A549 (cell line): ENCODE data around the gene FBLIM1. TPM values are rescaled to one million over a fixed set of nuclear protein-coding genes. Genes with fewer than 3 reads are reported as not detected.

ENCODE experiments used
- ATAC-seq, 2 experiments: fragments of 200-7000 bp in 1 of 2; fragments of >200 bp in 1 of 2; cut with Nextera tagmentation in 1 of 2; cut with Tn5 transposase in 1 of 2; 3 replicates each; pipeline versions ENCODE4 v1.8.0 to v1.9.1; 2018 to 2020; ENCODE audit warnings: mild to moderate bottlenecking in 1 of 2, moderate library complexity in 1 of 2
- CTCF ChIA-PET: fragments of 300-600 bp; sonication (Branson Sonifier 250); formaldehyde crosslinking; extraction: SDS; loops from one replicate; lab custom pipeline; 2021; ENCODE audit warnings: antibody characterized with exemption, inconsistent platforms; lab: Yijun Ruan, JAX
- POLR2A ChIA-PET: fragments of 350-600 bp; formaldehyde crosslinking; extraction: SDS; loops from one replicate; lab custom pipeline; 2021; ENCODE audit warnings: antibody characterized with exemption, inconsistent platforms; lab: Yijun Ruan, JAX
- DNase-seq, 2 experiments: peaks; one replicate each; pipeline versions ENCODE4 v3.0.0 to v3.0.0-alpha.2; 2011 to 2016; ENCODE audit warnings: low read depth in 1 of 2, low spot score in 1 of 2
- FAIRE-seq: peaks from 2 replicates; lab custom pipeline; 2011; peaks lifted over from hg19 to GRCh38; lab: Jason Lieb, UNC
- H3K27ac ChIP-seq, 2 experiments: fragments of >200 bp; sonication (Bioruptor Twin); formaldehyde crosslinking; 3 replicates each; pipeline ENCODE4 v1.5.1; 2016 to 2017
- H3K4me1 ChIP-seq: fragments of >200 bp; sonication (Bioruptor Twin); formaldehyde crosslinking; 3 replicates; pipeline ENCODE4 v1.6.1; 2016
- H3K4me2 ChIP-seq: fragments of >200 bp; sonication (Bioruptor Twin); formaldehyde crosslinking; 3 replicates; pipeline ENCODE4 v1.6.1; 2016
- H3K4me3 ChIP-seq: fragments of >200 bp; sonication (Bioruptor Twin); formaldehyde crosslinking; 3 replicates; pipeline ENCODE4 v1.5.1; 2016
- H3K9me3 ChIP-seq: fragments of >200 bp; sonication (Bioruptor Twin); formaldehyde crosslinking; 3 replicates; pipeline ENCODE4 v1.6.1; 2016
- BHLHE40 ChIP-seq: IDR thresholded peaks from 2 replicates; pipeline ENCODE4 v1.6.1; 2012; ENCODE audit warnings: low read depth, low read length, inconsistent platforms
- CBX2 ChIP-seq: fragments of 200-600 bp; sonication (generic); IDR thresholded peaks from 2 replicates; pipeline ENCODE4 v1.6.1; 2016; ENCODE audit warnings: low read depth, mild to moderate bottlenecking, borderline replicate concordance
- FOSL2 ChIP-seq, 2 experiments: fragments of 450-650 bp in 1 of 2; fragments of >200 bp in 1 of 2; sonication (Bioruptor Twin) in 1 of 2; formaldehyde crosslinking; IDR thresholded peaks; 2 replicates each; pipeline versions ENCODE4 v1.5.0 to v1.6.1; 2016 to 2020; ENCODE audit warnings: mild to moderate bottlenecking in 1 of 2, moderate library complexity in 1 of 2
- HES2 ChIP-seq: fragments of >200 bp; sonication (Bioruptor Twin); formaldehyde crosslinking; IDR thresholded peaks from 2 replicates; pipeline ENCODE4 v1.6.1; 2016
- HEYL ChIP-seq: fragments of 250-450 bp; sonication (Bioruptor Pico); IDR thresholded peaks from 2 replicates; pipeline ENCODE4 v1.8.0; 2021; ENCODE audit warnings: mild to moderate bottlenecking, moderate library complexity
- HOXA7 ChIP-seq: fragments of 250-450 bp; sonication (Bioruptor Pico); IDR thresholded peaks from 2 replicates; pipeline ENCODE4 v1.5.0; 2020; ENCODE audit warnings: mild to moderate bottlenecking, moderate library complexity
- JUN ChIP-seq, 2 experiments: fragments of >200 bp; sonication (Bioruptor Twin); formaldehyde crosslinking; IDR thresholded peaks; 2 replicates in 1 of 2; 3 replicates in 1 of 2; pipeline ENCODE4 v1.6.1; 2016 to 2017
- MYC ChIP-seq: IDR thresholded peaks from 2 replicates; pipeline ENCODE4 v1.6.1; 2012; ENCODE audit warnings: mild to moderate bottlenecking, inconsistent platforms, low read length, improper control_type of control experiment, borderline replicate concordance
- NFE2L2 ChIP-seq: fragments of 150-350 bp; conservative IDR thresholded peaks from 2 replicates; pipeline ENCODE4 v1.6.1; 2014; ENCODE audit warnings: low read length
- NPAS2 ChIP-seq: fragments of 250-450 bp; sonication (Bioruptor Pico); IDR thresholded peaks from 2 replicates; pipeline ENCODE4 v1.8.0; 2022; ENCODE audit warnings: mild to moderate bottlenecking, moderate library complexity, borderline replicate concordance
- RARB ChIP-seq: fragments of 250-450 bp; sonication (Bioruptor Pico); IDR thresholded peaks from 2 replicates; pipeline ENCODE4 v1.8.0; 2021; ENCODE audit warnings: mild to moderate bottlenecking, moderate library complexity
- RFX5 ChIP-seq: fragments of 450-650 bp; IDR thresholded peaks from 2 replicates; pipeline ENCODE4 v1.7.1; 2014; ENCODE audit warnings: antibody characterized with exemption, mild to moderate bottlenecking, moderate library complexity
- SMC3 ChIP-seq: fragments of >200 bp; sonication (Bioruptor Twin); formaldehyde crosslinking; IDR thresholded peaks from 3 replicates; pipeline ENCODE4 v1.6.1; 2018; ENCODE audit warnings: inconsistent platforms
- SREBF2 ChIP-seq: fragments of 450-650 bp; IDR thresholded peaks from 2 replicates; pipeline ENCODE4 v1.6.1; 2014; ENCODE audit warnings: mild to moderate bottlenecking, moderate library complexity
- ZSCAN20 ChIP-seq: fragments of 250-450 bp; sonication (Bioruptor Pico); IDR thresholded peaks from 2 replicates; pipeline ENCODE4 v1.8.0; 2022; ENCODE audit warnings: mild to moderate bottlenecking, moderate library complexity
- WGBS: methylation state at CpG from one replicate; pipeline ENCODE4 v1.1.6; 2017; ENCODE audit errors: missing lambda C conversion rate; 5-methylcytosine and 5-hydroxymethylcytosine counted together
- polyA plus RNA-seq, 4 experiments: library from polyadenylated mRNA; depleted of rRNA in 3 of 4; stranded (reverse); fragments of >200 nt; fragmentation: RNase III in 1 of 4; extraction: RNeasy Plus Mini Kit Qiagen cat#74134 plus additional on column Dnase treatment in 1 of 4; gene quantifications; 2 replicates in 3 of 4; 3 replicates in 1 of 4; pipeline ENCODE4 v1.2.3, GENCODE V29; 2011 to 2017
- TF ChIP-seq, protein P1 (sequence below): fragments of 250-450 bp; sonication (Bioruptor Pico); IDR thresholded peaks from 2 replicates; pipeline ENCODE4 v1.5.0; 2020; ENCODE audit warnings: low read depth, mild to moderate bottlenecking, moderate library complexity
- TF ChIP-seq, protein P2 (sequence below): IDR thresholded peaks from 2 replicates; pipeline ENCODE4 v1.6.1; 2012
- TF ChIP-seq, protein P3 (sequence below): fragments of 250-450 bp; sonication (Bioruptor Pico); IDR thresholded peaks from 2 replicates; pipeline ENCODE4 v1.5.0; 2021; ENCODE audit warnings: mild to moderate bottlenecking, moderate library complexity, borderline replicate concordance

The FBLIM1 gene
- polyA plus RNA-seq, 2 of the 4 experiments (the other 2 are of a cell fraction) = 24.6 to 38.1 TPM

DNA sequence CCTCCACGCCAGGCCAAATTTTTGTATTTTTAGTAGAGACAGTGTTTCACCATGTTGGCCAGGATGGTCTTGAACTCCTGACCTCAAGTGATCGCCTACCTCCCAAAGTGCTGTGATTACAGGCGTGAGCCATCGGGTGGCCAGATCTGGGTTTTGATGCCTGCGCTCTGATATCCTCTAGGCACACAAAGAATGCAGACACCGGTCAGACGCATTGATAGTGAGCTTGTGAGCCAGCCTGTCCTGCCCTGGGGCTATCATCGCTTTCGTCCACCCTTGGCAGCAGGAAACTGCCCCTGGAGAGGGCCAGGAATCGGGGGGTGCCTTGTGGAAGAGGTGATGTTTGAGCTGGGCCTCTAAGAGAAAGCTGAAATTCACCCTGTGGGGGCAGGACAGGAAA is 4.0 kb downstream of the FBLIM1 start:
- peak in 1 of 2 experiments; percentile 41 for DNase-seq
- no peaks in the 10 kb centered on the region for H3K9me3 ChIP-seq
- no peak for FAIRE-seq
- POLR2A ChIA-PET = no interaction called here
- 75% methylated on average over 7 of the region's 10 CpGs for WGBS
- H3K4me3 ChIP-seq = no peak overlapping the region
- H3K4me1 ChIP-seq = peaks cover 36% of the 10 kb centered on the region
- ATAC-seq = no peak
- peak overlapping the region in 1 of 2 experiments; percentile 41; a peak in 1 of 6 replicates for H3K27ac ChIP-seq
- no peak overlapping the region for H3K4me2 ChIP-seq
- TF ChIP-seq, protein P1, sequence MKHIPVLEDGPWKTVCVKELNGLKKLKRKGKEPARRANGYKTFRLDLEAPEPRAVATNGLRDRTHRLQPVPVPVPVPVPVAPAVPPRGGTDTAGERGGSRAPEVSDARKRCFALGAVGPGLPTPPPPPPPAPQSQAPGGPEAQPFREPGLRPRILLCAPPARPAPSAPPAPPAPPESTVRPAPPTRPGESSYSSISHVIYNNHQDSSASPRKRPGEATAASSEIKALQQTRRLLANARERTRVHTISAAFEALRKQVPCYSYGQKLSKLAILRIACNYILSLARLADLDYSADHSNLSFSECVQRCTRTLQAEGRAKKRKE = no peak
- TF ChIP-seq MYC (no peak), HEYL (CRISPR knock-in tag) (no peak), FOSL2 (IDR thresholded peaks at IDR 0.05) (no peak), FOSL2 (CRISPR knock-in tag; IDR thresholded peaks at IDR 0.05) (no peak), JUN (IDR thresholded peaks at IDR 0.05) (no peak), BHLHE40 (no peak), CBX2 (no peak), HOXA7 (no peak), NFE2L2 (no peak), RFX5 (no peak), HES2 (no peak), SMC3 (no peak), SREBF2 (no peak), ZSCAN20 (no peak), RARB (CRISPR knock-in tag) (no peak)
- TF ChIP-seq, protein P2, sequence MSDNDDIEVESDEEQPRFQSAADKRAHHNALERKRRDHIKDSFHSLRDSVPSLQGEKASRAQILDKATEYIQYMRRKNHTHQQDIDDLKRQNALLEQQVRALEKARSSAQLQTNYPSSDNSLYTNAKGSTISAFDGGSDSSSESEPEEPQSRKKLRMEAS = no peak
- TF ChIP-seq, protein P3, sequence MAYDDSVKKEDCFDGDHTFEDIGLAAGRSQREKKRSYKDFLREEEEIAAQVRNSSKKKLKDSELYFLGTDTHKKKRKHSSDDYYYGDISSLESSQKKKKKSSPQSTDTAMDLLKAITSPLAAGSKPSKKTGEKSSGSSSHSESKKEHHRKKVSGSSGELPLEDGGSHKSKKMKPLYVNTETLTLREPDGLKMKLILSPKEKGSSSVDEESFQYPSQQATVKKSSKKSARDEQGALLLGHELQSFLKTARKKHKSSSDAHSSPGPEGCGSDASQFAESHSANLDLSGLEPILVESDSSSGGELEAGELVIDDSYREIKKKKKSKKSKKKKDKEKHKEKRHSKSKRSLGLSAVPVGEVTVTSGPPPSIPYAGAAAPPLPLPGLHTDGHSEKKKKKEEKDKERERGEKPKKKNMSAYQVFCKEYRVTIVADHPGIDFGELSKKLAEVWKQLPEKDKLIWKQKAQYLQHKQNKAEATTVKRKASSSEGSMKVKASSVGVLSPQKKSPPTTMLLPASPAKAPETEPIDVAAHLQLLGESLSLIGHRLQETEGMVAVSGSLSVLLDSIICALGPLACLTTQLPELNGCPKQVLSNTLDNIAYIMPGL (CRISPR knock-in tag) = no peak
- CTCF ChIA-PET = interaction anchor here (1.0 kb wide), 1 partner anchor 10 kb away, joined by 3 read pairs; no protein-coding TSS in a partner anchor

DNA sequence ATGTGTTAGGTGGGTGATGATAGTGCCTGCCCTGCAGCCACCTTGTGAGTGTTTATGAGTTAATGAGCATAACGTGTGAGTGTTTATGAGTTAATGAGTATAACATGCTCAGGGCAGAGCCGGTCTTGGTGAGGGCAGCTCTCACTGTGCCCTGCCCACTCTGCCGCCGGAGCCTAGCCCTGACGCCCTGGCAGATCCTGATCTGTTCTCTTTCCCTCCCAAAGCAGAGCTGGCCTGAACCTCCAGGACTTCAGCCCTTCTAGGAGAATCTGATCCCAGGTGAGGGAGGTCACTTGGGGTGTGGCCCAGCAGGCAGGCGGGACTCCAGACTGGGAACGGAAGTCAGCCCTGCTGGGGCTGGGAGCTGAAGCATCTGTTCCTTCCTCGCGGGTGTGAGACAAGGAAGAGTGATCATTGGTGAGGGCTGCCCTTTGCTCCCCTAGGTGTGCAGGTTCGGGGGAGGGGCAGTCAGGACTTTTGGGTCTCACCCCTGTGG is 5.7 kb downstream of the FBLIM1 start:
- H3K4me2 ChIP-seq = no peak overlapping the region
- no peak overlapping the region for H3K4me3 ChIP-seq
- TF ChIP-seq, protein P2 = no peak
- no peak for TF ChIP-seq MYC
- TF ChIP-seq, all 56 proteins: peak for 0
- H3K4me1 ChIP-seq = peaks cover 27% of the 10 kb centered on the region
- DNase-seq (no peak), ATAC-seq (peak in 1 of 2 experiments; percentile 27; a peak in 3 of 6 replicates), FAIRE-seq (no peak)
- ChIA-PET POLR2A (no interaction called here), CTCF (interaction anchor here (1.0 kb wide), 1 partner anchor 12 kb away, joined by 3 read pairs; no protein-coding TSS in a partner anchor)
- 73% methylated on average over 6 of the region's 10 CpGs for WGBS
- peak overlapping the region in 1 of 2 experiments; percentile 73; a peak in 3 of 6 replicates for H3K27ac ChIP-seq
- H3K9me3 ChIP-seq = no peaks in the 10 kb centered on the region

- ATAC-seq (peak in 1 of 2 experiments; percentile 27; a peak in 1 of 6 replicates), FAIRE-seq (no peak), DNase-seq (no peak)
- peaks cover 23% of the 10 kb centered on the region for H3K4me1 ChIP-seq
- POLR2A ChIA-PET = no interaction called here
- no peak overlapping the region for H3K4me3 ChIP-seq
- H3K27ac ChIP-seq = peak overlapping the region in 1 of 2 experiments; percentile 73; a peak in 3 of 6 replicates
- 91% methylated on average over 15 of the region's 15 CpGs for whole genome bisulfite sequencing
- CTCF ChIA-PET = interaction anchor here (1.0 to 1.4 kb wide), 3 partner anchors 12 to 27 kb away, joined by 3 read pairs; no protein-coding TSS in a partner anchor
- no peaks in the 10 kb centered on the region for H3K9me3 ChIP-seq
- H3K4me2 ChIP-seq = no peak overlapping the region
- TF ChIP-seq NPAS2 (CRISPR knock-in tag) = no peak
Observed at GRCh38 chr1:15764890-15765289, 6.3 kb downstream of the FBLIM1 start.
